HG03139 (cell line): ENCODE results near the gene TELO2.

Experiments used
- ATAC-seq: cut with Tn5 transposase; IDR thresholded peaks from one replicate; pipeline ENCODE4 v1.9.1; 2021; ENCODE audit not compliant: unreplicated experiment

The TELO2 gene

DNA sequence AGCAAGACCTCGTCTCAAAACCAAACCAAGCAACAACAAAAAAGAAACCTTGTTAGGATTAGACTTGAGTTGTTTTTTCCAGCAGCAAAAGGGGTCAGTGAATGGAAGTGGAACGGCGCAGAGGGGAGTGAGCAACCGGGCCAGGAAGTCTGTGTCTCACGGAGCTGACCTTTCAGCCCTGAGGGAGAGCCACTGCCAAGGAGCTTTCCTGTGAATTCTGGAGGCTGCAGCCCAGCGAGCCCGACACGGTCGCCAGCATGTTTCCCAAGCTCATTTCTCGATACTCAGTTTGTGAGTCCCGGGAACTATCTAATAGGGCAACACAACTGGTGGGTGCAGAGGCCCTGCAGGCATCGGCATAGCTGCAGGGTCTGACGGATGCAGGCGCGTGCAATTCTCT, 19.6 kb downstream of the TELO2 start:
- ATAC-seq, result no peak

DNA sequence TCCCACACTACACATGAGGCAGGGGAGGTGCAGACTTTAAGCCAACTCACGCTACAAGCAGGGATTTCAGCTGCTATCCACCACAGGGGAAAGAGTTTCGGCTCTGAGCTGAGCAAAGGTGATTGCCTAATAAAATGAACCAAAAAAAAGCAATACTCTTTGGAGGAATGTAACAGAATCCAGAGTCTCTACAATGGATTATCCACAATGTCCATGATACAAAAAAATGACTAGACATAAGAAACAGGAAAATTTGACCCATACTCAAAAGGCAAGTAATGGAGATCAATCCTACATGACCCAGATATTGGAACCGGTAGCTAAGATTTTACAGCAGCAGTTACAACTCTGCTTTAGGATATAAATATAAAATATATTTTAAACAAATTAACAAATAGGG, 21.3 kb downstream of the TELO2 start:
- no peak for ATAC-seq

DNA sequence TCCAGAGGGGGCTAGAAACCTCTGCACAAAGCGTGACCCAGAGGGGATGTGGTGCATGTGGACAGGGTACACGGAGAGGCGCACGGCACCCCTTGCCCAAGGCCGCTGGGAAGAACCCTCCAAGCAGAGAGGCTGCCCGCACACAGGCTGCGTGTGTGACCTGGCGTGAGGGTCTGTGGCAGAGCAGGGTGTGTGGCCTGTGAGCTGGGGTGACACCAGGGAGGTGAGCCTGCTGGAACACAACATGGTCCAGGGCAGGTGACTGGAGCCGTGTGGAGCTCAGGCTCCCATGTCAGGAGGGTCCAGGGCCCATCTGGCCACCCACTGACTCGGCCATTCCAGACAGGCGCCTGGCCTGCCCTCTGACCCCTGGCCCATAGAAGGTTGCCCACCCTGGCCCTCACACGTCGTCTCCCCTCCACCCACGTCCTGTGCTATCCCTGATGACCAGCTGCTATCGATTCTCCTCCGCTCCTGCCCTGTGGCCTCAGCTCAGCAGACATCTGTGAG, 25.5 kb downstream of the TELO2 start:
- no peak for ATAC-seq

DNA sequence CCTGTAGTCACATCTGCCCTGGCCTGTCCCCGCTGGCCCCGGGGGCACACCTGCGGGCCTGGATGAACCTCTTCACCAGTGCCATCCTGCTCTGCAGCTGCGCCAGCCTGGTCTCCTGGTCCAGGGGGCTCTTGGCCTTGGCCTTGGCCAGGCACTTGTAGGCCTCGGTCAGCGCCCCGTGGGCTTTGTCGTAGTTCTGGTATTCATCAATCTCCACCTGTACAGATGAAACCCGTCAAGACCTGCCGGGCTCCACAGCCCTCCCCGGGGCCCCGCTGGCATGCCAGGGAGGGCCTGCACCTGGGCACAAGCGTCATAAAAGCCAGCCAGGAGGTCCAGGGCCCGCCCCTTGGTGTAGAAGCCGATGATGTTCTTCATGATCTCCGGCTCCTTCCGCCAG, 26.7 kb downstream of the TELO2 start:
- ATAC-seq, result no peak

DNA sequence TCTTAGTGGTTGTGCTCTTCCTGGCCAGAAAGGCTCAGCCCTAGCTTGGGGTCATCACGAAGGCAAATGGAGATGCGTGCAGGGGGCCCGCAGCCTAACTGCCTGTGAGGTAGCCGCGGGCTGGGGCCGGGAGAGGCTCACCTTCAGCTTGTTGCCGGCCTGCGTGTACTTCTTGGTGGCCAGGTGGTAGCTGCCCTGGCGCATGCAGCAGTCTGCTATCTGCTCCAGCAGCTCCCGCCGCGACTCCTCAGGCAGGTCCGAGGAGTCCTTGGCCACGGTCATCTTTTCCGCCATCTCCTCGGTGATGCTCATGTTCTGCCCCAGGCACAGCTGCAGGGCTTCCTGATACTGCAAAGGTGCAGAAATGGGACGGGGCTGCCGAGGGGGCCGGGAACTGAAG, 27.3 kb downstream of the TELO2 start:
- no peak for ATAC-seq

DNA sequence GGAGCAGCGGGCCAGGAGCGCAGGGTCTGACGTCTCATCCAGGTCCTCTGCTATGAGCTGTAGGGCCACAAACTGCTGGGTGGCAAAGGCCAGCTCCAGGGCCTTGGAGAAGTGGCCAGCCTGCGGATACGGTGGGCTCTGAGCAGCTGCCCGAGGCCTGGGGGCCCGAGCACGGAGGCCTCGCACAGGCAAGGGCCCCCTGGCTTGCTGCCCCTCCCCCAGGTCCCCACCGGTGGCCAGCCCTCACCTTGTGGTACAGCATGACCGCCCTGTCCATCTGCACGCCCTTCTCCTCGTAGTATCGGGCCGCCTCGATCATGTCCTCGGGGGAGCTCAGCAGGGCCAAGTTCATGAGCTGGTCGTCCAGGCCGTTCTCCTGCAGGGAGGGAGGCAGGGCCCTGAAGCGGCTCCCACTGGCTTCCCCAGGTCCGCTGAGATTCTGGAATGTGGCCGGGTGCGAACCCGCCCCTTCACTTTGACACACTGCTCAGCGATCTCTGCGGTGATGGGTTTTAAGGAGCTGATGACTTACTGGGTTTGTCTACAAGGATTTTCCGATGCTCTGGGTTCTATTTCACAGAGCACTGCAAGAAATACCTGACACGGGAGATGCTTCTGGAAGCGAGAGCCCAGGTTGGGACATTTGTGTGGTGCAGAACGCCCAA, 30.6 kb downstream of the TELO2 start:
- no peak for ATAC-seq

DNA sequence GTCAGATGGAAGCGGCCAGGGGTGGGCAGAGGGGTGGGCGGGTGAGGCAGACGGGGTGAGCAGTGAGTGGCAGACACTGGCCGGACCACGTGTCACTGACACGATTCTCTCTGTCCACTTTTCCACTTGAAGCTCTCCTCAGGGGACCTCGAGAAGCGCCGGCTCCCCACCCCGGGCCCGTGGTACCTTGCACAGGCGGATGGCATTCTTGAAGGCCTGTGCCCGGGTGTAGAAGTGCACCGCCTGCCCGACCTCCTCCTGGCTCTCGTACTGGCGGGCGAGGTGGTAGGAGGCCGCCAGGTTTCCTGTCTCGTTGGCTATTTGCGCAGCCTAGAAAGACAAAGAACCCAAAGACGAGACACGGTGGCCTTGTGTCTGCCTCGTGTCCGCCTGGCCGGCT, 31.2 kb downstream of the TELO2 start:
- no peak for ATAC-seq

DNA sequence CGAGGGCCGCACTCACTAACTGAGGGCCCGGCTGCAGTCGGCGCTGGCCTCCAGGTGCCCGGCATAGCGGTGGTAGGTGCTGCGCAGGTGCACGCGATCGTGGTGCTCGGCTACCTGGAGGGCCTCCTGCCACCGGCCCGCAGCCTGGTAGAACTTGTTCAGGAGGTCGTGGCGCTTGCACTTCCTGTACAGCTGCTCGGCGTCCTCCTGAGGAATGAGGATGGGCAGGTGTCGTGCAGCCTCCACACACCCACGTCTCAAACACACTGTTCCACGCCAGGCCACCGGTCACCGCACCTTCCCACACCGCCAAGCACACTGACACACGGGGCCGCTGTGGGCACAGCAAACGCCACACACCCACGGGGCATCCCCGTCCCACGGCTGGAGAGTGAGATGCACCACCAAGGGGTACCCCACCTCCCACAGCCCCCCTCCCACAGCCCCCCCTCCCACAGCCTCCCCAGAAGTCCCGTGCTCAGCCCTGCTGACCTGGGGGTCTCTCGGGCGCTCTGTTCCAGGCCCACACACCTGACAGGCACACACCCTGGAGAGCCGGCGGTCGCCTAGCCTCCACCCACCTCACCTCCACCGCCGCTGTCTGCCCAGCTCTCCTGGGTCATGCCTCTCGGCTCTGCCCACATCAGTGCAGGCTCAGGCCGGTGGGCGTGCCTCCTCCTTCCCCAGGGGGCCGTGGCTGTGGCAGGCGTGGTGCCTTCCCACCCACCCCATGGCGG, 32.9 kb downstream of the TELO2 start:
- ATAC-seq, result no peak

DNA sequence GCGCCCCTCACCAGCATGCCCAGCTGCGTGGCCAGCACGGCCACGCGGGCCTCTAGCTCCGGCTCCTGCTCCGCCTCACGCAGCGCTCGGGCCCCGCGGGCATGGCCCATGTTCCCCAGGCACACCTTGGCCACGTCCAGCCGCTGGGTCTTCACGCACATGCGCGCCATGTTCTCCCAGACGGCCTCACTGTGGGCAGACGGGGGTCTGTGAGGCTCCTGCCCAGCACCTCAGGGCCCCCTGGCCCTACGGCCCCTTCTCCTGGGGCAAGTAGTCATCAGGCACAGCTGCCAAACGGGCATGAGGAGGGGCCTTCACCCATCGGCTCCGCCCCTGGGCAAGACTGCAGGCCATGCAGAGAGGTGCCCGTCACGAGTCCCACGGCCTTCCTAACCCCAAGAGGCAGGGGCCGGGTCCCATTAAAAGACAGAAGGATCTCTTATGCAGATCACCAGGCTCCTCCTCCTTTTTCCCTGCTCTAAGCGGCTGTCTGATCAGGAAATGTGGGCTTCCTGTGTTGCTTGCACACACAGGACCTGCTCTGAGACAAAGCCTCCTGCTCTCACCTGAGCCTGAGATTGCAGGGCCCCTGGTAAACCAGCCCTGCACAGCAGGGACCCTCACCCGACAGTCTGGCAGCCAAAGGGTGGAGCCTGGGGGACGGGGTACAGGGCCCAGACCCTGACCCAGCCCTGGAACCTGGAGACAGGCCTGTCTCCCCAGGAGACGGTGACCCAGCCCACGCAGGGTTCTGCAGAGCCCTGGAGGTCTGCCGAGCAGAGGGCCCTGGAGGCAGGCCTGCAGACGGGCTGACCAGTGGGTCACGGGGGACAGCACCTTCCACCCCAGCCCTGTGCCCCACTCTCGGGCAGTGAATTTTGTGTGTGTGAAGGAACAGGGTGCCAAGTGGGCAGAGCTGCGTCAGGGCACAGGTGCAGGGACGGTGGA, 33.7 kb downstream of the TELO2 start:
- no peak for ATAC-seq

DNA sequence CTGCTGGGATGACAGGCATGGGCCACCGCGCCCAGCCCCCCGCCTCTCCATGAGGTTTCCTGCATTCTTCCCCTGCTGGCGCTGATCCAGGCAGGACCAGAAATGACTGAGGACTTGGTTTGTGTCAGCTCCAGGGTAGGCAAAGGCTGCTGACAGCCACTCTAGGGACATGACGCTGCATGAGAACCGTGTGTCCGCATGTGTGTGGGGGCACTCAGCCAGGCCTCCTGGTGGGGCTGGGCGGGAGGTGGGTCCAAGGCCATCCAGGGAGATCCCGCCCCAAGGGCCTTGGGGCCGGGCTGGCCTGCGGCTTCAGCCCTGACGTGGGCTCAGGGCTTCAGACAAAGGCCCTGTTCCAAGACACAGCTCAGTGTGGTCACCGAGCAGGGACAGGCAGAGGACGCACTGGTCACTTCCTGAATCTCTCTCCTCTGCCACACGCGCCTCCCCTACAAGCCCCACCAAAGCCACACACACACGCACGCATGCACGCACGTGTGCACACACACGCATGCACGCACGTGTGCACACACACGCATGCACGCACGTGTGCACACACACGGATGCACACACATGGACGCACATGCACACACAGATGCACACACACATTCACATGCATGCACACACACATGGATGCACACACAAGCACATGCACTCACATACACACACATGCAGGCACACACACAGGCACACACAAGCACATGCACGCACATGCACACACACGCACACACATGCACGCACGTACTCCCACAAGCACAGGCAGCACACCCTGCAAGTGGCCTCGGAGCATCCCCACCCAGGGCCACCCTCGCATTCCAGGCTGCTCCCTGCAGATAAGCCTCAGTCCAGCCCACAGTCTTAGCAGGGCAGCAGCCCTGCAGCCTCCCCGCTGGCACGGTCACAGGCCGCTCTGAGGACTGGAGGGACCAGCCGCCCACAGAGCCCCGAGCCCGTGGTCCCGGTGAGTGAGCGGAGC, 35.0 kb downstream of the TELO2 start:
- no peak for ATAC-seq

DNA sequence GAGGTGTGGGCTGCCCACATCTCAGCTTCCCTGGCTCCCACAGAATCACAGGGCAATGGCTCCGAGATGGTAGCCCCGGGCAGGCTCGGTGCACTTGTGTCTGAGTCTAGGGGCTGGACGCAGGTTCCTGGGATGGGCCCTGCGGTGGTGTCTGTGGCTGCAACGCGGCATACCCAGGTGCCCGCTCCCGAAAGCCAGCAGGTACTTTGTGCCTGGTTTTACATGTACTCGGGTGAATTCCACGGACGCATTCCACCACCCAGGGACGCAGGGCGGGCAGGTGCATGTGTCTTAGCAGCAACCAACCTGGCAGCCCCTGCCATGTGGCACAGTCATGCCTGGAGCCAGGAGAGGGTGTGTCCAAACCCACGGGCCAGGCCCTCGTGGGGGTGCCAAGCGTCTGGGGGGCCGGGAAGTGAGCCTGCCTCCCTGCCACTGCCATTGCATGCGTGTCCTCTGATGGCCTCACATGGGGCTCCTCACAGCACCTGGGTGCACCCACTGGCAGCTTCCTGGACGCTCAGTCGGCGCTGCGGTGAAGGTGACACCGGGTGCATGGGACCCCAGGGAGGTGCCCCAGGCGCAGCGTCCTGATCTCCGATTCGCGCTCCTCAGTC, 35.9 kb downstream of the TELO2 start:
- no peak for ATAC-seq

DNA sequence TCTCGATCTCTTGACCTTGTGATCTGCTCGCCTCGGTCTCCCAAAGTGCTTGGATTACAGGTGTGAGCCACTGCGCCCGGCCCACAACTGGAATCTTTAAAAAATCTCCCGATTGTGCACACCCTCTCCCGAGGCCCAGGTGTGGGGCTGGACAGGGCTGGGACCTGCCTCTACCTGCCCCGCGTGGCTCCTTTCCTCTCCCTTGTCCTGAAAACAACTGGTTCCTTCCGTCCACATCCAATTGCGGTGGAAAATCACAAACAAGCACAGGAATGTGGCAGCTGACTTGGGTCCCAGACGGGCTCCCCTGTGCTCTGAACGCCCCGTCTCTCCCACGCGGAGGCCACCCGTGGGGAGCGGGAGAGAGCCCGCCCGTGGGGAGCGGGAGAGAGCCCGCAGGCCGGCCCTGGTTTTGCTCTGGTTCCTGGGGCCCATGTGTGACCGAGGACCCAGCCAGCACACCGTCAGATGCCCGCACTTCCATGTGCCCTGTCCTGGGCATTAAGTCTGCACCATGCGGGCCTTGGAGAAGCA, 37.3 kb downstream of the TELO2 start:
- no peak for ATAC-seq

DNA sequence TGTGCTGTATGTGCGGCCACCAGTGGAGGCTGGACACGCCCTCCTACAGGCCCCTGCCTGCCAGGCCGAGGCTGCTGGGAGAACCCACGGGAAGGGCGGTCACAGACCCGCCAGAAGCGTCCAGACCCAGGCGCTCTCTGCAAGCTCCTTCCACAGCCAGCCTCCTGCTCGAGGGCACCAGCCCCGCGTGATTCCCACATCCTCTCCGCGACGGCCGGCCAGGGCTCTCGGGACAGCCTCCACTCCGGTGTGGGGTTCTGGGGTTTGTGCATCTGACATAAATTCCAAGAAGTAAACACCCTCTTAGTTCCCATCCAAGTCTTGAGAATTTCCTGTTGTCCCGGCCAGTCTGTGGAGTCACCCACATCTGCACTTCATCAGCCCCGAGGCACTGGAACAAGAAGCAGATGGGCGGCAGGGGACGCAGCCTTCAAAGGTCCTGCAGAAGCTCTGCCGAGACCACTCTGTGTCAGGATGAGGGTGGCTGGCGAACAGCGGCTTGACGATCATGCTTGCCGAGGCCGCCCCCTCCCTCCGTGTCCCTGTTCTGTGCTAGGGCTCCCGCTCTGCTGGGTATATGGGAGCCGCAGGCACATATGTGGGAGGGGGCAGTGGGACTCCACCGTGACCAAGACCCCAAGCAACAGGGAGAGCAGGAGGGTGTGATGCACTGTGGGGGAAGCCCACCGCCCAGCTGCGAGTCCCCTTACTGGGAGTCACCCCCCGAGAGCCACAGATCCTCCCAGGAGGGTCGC, 37.9 kb downstream of the TELO2 start:
- no peak for ATAC-seq

DNA sequence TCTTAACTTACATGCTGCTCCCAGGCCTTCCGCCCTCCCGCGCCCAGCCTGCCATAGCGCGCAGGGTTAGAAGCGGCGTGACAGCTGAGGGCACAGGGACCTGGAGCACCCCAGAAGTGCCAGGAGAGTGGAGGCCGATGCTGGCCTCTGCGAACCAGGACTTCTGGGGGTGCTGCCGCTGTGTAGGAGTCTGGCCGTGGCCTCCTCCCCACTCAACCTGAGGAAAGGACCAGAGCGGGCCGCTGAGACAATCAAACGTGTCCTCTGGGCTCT, 38.4 kb downstream of the TELO2 start:
- ATAC-seq, result no peak

DNA sequence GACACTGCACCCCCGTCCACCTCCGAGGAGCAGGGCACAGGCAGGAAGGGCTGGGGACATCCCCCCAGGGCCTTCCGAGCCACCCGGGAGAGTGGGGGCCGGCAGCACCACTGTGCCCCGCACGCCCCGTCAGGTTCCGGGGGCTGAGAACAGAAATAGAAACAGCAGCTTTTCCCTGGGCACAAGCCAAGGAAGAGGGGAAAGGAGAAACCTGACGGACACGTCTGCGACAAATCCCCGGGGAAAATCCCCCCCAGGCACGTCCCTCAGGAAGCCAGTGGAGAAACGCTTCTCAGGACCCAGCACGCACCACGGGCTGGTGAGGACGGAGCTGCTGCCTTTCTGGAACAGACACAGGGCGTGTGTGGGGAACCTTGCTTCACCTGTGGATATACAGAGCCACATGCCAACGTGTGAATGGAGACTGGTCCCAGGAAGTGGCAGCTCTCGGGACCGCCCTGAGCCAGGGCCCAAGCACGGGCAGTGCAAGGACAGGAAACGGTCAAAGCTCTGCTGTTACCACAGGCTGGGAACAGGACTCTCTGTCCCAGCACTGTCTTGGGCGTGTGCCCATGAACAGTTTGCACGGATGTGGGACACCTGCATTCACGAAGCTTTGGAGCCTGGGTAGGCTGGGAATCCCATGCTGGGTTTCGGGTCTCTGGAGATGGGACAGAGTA, 39.1 kb downstream of the TELO2 start:
- ATAC-seq, result no peak

DNA sequence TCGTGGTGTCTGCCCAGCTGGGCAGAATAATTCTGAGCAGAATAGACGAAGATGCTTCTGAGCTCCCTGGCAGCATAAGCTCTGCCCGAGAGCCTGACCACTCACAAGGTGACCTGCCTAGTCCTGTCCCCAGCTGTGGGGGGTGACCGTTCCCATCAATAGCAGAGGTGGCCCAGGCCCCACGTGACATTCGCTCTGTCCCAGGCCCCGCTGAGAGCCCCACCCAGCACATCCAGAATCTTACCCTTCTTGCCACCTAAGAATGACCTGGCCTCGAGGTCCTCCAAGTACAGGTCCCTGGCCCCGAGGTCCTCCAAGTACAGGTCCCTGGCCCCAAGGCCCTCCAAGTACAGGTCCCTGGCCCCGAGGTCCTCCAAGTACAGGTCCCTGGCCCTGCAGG, 39.6 kb downstream of the TELO2 start:
- no peak for ATAC-seq

DNA sequence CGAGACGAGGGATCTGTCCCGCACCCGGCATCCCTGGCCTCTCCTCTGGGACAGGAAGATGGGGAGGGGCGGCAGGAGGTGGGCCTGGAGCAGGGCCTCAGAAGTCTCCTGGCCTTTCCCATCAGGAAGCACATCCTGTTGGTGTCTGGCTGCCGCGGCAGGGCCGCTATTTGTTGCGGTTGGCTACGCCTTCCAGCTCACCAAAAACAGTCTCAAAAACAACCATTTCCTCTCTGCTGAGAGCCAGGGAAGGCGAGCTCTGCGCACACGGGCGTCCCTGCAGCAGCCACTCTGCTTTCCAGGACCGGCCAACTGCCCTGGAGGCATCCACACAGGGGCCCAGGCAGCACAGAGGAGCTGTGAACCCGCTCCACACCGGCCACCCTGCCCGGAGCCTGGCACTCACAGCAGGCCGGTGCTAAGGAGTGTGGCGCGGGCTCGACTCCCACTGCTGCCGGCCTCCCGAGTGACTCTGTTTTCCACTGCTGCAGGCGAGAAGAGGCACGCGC, 40.3 kb downstream of the TELO2 start, which contains the start of gene TMEM204:
TMEM204 (plus strand) TSS at position 224 of the 509 bp plus-strand sequence. CDS start 610 bp downstream, outside the sequence.
- no peak for ATAC-seq
